ENCODE results near the gene TDRD15. TPM values are rescaled to one million over a fixed set of nuclear protein-coding genes. Genes with fewer than 3 reads are reported as not detected.
A peak's percentile ranks its signal among the peaks of the same experiment; 100 is the strongest.

TDRD15 gene
- total and polyA plus RNA-seq, 9 donors: 0.23 TPM; not detected in 8

DNA sequence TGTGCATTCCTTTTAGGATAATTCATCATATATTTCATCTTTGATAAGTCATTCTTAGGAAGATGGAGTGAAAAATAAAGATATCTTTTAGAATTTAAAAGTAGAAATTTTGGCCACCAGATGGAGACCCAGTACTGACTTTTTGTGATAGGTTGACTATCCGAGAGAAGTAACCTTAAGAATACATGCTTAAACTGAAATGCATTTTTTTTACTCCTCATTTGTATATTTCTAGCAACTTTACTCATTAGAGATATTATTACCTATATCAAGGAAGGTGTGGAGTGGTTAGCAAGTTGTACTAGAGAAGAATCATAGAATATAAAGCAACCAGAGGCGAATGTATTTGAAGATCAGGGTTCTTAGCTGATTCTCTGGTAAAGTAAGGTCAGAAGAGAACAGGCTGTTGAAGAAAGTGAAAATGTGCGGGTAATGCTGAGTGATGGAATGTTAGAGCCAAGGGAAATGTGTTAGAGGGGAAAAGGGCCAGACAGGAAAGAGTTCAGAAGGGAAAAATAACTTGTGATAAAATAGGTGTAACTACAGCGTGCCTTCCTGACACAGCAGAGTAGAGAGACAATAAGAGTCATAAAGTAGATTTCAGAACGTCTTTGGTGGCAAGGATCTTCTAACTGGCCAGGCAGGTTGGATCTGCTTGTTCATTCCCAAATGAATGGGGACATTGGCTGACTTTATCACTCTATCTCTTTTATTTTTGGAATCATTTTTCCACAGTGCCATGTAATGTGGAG lies 52.3 kb downstream of the TDRD15 start:
- TF ChIP-seq POLR2A (IDR thresholded peaks at IDR 0.05): no peak
- no peak for TF ChIP-seq EP300 (IDR thresholded peaks at IDR 0.05)
- TF ChIP-seq, protein P1, sequence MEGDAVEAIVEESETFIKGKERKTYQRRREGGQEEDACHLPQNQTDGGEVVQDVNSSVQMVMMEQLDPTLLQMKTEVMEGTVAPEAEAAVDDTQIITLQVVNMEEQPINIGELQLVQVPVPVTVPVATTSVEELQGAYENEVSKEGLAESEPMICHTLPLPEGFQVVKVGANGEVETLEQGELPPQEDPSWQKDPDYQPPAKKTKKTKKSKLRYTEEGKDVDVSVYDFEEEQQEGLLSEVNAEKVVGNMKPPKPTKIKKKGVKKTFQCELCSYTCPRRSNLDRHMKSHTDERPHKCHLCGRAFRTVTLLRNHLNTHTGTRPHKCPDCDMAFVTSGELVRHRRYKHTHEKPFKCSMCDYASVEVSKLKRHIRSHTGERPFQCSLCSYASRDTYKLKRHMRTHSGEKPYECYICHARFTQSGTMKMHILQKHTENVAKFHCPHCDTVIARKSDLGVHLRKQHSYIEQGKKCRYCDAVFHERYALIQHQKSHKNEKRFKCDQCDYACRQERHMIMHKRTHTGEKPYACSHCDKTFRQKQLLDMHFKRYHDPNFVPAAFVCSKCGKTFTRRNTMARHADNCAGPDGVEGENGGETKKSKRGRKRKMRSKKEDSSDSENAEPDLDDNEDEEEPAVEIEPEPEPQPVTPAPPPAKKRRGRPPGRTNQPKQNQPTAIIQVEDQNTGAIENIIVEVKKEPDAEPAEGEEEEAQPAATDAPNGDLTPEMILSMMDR (IDR thresholded peaks at IDR 0.05): peak; percentile 27 to 61 (median 37)
- Histone ChIP-seq H3K4me1 (ENCODE audit: insufficient read depth) (no peaks in the 10 kb centered on the region), H3K36me3 (no peaks in the 10 kb centered on the region), H3K9me3 (no peaks in the 10 kb centered on the region), H3K27ac (no peak overlapping the region), H3K4me3 (no peak overlapping the region), H3K27me3 (no peaks in the 10 kb centered on the region)
- no peak for DNase-seq
- WGBS, 3 donors: 16 to 21% (median 17%) methylated on average over 5 of the region's 5 CpGs
- intact Hi-C loops (cut with DNase I): loop anchor here (2.0 to 10.0 kb wide), 3 partner anchors 139 to 141 kb away; no protein-coding TSS in a partner anchor

DNA sequence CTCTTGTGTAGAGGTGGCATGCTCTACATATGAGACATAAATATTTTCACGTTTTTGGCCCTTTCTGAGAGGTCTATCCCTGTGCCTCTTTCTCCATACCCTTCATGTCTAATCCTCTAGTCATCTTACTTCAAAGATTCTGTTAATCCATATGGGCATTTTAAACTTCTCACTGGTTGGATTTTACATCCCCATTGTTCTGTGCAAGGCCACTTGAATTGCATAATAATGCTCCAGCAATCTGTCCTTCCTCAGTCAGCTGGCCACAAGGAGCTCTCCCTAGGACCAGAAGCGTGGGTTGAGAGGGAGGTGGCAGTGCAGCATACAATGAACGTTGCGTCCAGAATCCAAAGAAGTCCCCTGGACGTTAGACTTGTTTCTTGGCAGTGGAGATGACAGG lies 58.2 kb downstream of the TDRD15 start:
- H3K4me1 ChIP-seq (ENCODE audit: insufficient read depth): no peaks in the 10 kb centered on the region
- DNase-seq: no peak
- no peak overlapping the region for H3K4me3 ChIP-seq
- TF ChIP-seq, protein P1 (IDR thresholded peaks at IDR 0.05): no peak
- no peak for TF ChIP-seq POLR2A (IDR thresholded peaks at IDR 0.05)
- no peak for TF ChIP-seq EP300 (IDR thresholded peaks at IDR 0.05)
- no peak overlapping the region for H3K27ac ChIP-seq
- H3K9me3 ChIP-seq: no peaks in the 10 kb centered on the region
- 88 to 90% (median 90%) methylated on average over 5 of the region's 5 CpGs for WGBS, 3 donors
- intact Hi-C loops (cut with DNase I): no loop called here
- no peaks in the 10 kb centered on the region for H3K36me3 ChIP-seq
- H3K27me3 ChIP-seq: no peaks in the 10 kb centered on the region

DNA sequence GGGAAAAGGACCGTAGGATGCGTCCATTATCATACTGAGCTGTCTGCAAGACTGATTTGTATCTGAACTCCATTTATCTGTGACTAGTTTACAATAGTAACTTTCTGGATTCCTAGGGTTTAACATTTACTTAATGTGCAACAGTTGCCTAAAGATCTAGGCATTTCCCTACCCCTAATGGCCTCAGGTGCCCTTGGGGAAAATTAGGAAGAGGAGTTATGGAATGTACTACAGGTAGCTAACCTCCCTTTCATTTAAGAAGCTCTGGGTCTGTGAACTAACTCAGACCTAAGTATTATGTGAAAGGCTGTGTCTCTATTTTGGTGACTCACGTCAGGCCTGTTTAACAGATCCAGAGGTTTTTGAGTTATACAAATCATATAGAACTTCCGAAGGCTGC lies 59.5 kb downstream of the TDRD15 start:
- no peak overlapping the region for H3K27ac ChIP-seq
- TF ChIP-seq, protein P1 (IDR thresholded peaks at IDR 0.05): no peak
- no peak for TF ChIP-seq EP300 (IDR thresholded peaks at IDR 0.05)
- no peak for TF ChIP-seq POLR2A (IDR thresholded peaks at IDR 0.05)
- H3K4me3 ChIP-seq: no peak overlapping the region
- H3K36me3 ChIP-seq: no peaks in the 10 kb centered on the region
- intact Hi-C loops (cut with DNase I): no loop called here
- DNase-seq: no peak
- H3K9me3 ChIP-seq: no peaks in the 10 kb centered on the region
- no peaks in the 10 kb centered on the region for H3K4me1 ChIP-seq (ENCODE audit: insufficient read depth)
- H3K27me3 ChIP-seq: no peaks in the 10 kb centered on the region
- 68 to 72% (median 72%) methylated on average over 4 of the region's 4 CpGs for WGBS, 3 donors

DNA sequence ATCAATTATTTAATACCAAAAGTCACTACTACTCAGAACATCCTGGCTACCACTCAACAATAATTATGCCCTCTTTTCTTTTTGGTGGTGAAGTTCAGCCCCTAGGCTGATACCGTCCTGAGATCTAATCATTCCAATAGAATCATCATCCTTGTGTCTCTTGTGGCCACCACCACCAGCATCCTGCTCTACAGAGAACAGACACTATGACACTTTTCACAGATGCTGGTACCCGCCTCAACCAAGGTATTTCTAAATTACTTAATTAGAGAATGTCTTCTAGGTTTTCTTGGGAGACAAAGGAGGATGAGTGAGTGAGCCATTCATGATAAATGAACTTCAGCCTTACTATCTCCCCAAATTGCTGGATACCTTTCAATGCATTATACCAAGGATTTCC lies 60.0 kb downstream of the TDRD15 start:
- TF ChIP-seq, protein P1 (IDR thresholded peaks at IDR 0.05): no peak
- no peak for TF ChIP-seq EP300 (IDR thresholded peaks at IDR 0.05)
- no peak for TF ChIP-seq POLR2A (IDR thresholded peaks at IDR 0.05)
- no peak for DNase-seq
- intact Hi-C loops (cut with DNase I): no loop called here
- Histone ChIP-seq H3K36me3 (no peaks in the 10 kb centered on the region), H3K27me3 (no peaks in the 10 kb centered on the region), H3K9me3 (no peaks in the 10 kb centered on the region), H3K27ac (no peak overlapping the region), H3K4me3 (no peak overlapping the region), H3K4me1 (ENCODE audit: insufficient read depth) (no peaks in the 10 kb centered on the region)
- WGBS, 3 donors: 67 to 94% (median 69%) methylated on average over 2 of the region's 2 CpGs
